CD4-positive, alpha-beta memory T cell (primary cell): Measurements from ENCODE around the gene RHO. TPM values are rescaled to one million over a fixed set of nuclear protein-coding genes. Genes with fewer than 3 reads are reported as not detected.

Source experiments
- CTCF ChIA-PET: fragments of 350-600 bp; sonication (Branson Sonifier 250); formaldehyde crosslinking; loops from one replicate; lab custom pipeline; 2021; ENCODE audit warnings: inconsistent platforms; ENCODE audit not compliant: partially characterized antibody; lab: Charles Lee
- POLR2A ChIA-PET: fragments of 350-600 bp; sonication (Branson Sonifier 250); formaldehyde crosslinking; loops from one replicate; lab custom pipeline; 2021; ENCODE audit not compliant: partially characterized antibody; lab: Charles Lee
- DNase-seq, 5 donors: peaks; one replicate each; pipeline versions ENCODE4 v3.0.0 to v3.0.0-alpha.2; 2020 to 2022; ENCODE audit warnings: mixed read lengths in 1 of 5
- H3K27ac ChIP-seq: one replicate; pipeline ENCODE4 v1.7.0; 2013; ENCODE audit warnings: low read depth, low read length
- H3K27me3 ChIP-seq: 2 replicates; pipeline ENCODE4 v1.7.0; 2013; ENCODE audit warnings: mild to moderate bottlenecking, low read length, moderate library complexity; ENCODE audit not compliant: insufficient read depth
- H3K36me3 ChIP-seq: 2 replicates; pipeline ENCODE4 v1.7.0; 2013; ENCODE audit warnings: mild to moderate bottlenecking, low read length, moderate library complexity; ENCODE audit not compliant: insufficient read depth
- H3K4me1 ChIP-seq: 2 replicates; pipeline ENCODE4 v1.7.0; 2013; ENCODE audit warnings: mild to moderate bottlenecking, low read length, moderate library complexity; ENCODE audit not compliant: insufficient read depth
- H3K4me3 ChIP-seq, 2 donors: one replicate each; pipeline ENCODE4 v1.7.0; 2013; ENCODE audit warnings: low read length in 2 of 2, mild to moderate bottlenecking in 1 of 2
- H3K9me3 ChIP-seq, 2 donors: one replicate each; pipeline ENCODE4 v1.7.0; 2013; ENCODE audit warnings: low read length in 2 of 2, control low read depth in 1 of 2; ENCODE audit not compliant: control insufficient read depth in 1 of 2
- H3K27ac Mint-ChIP-seq, 7 donors: one replicate each; pipeline ENCODE4 v1.8.0; 2020 to 2021; ENCODE audit warnings: mixed read lengths in 7 of 7, mild to moderate bottlenecking in 6 of 7, inconsistent platforms in 3 of 7, moderate library complexity in 3 of 7
- H3K27me3 Mint-ChIP-seq, 2 donors: one replicate each; pipeline ENCODE4 v1.8.0; 2020 to 2021; ENCODE audit warnings: mixed read lengths in 2 of 2
- H3K36me3 Mint-ChIP-seq, 2 donors: one replicate each; pipeline ENCODE4 v1.8.0; 2020 to 2021; ENCODE audit warnings: mixed read lengths in 2 of 2, inconsistent platforms in 1 of 2, mild to moderate bottlenecking in 1 of 2
- H3K4me1 Mint-ChIP-seq, 4 donors: one replicate each; pipeline ENCODE4 v1.8.0; 2020 to 2021; ENCODE audit warnings: mixed read lengths in 4 of 4, mild to moderate bottlenecking in 1 of 4
- H3K4me3 Mint-ChIP-seq, 8 donors: one replicate each; pipeline ENCODE4 v1.8.0; 2020 to 2021; ENCODE audit warnings: mixed read lengths in 8 of 8, mild to moderate bottlenecking in 7 of 8, moderate library complexity in 6 of 8, inconsistent platforms in 3 of 8
- H3K9me3 Mint-ChIP-seq, 8 donors: one replicate each; pipeline ENCODE4 v1.8.0; 2020 to 2021; ENCODE audit warnings: mixed read lengths in 8 of 8, mild to moderate bottlenecking in 5 of 8, inconsistent platforms in 3 of 8, moderate library complexity in 1 of 8
- intact Hi-C: fragments of 100-400 bp; cut with micrococcal nuclease; formaldehyde crosslinking; loops from one replicate; pipeline ENCODE4 v1.15.1; 2023
- polyA plus RNA-seq, 2 donors: library from polyadenylated mRNA; unstranded; fragments of 300-500 nt; fragmentation: Illumina TruSeq; gene quantifications; one replicate each; pipeline ENCODE4 v1.2.3, GENCODE V29; 2021
- total RNA-seq, 2 experiments: library from RNA; stranded (reverse); gene quantifications; one replicate each; pipeline ENCODE4 v1.2.3, GENCODE V29; 2021

The RHO gene
- total and polyA plus RNA-seq, 4 experiments from 2014 or later, result not detected

DNA sequence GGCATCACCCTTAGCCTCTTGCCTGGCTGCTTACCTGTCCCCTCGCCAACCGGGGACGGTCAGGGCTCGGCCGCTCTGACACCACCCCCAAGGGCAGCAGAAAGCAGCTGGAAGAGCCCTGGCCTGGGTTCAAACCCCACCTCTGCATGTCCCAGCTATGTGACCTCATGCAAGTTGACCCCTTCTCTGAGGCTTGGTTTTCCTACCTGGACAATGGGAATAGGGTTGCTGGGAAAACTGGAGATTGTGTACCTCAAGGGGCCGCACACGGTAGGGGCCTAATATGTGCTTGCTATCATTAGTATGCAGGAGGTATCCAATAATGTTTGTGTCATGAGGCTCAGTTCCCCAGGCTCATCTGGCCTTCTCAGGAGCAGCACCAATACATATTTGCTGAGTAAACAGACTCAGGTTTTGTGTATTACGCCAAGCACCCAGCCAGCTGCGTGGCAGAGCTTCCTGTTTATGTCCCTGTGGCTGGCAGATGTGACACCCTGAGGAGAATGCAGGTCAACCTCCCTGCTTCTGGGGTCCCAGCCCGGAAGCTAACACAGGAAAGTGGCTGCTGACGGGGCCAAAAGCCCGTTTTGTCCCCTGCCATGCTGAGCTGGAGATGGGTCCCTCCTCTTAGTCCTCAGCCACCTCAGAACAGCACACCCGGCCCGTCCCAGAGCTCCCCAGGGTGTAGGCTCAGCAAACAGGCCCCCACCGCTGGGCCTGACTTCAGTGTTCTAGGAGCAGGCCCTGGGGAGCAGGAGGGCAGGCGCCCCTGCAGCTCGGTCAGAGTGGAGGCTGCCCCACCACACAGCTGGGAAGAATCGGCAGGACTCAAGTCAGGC lies 48.3 kb downstream of the RHO start:
- intact Hi-C loops, result loop anchor here (1.0 kb wide), 1 partner anchor 30 kb away; the partner anchor contains the start of gene PLXND1
- Histone ChIP-seq H3K4me3 (peak overlapping the region in 1 of 2 donors; percentile 12), H3K4me1 (peaks cover 54% of the 10 kb centered on the region), H3K9me3 (no peaks in the 10 kb centered on the region), H3K36me3 (no peaks in the 10 kb centered on the region), H3K27ac (peak overlapping the region; percentile 67), H3K27me3 (no peaks in the 10 kb centered on the region)
- peaks cover 17 to 58% (median 39%) of the 10 kb centered on the region in 4 donors for H3K4me1 Mint-ChIP-seq
- H3K9me3 Mint-ChIP-seq, result peaks cover 0 to 4% (median 0%) of the 10 kb centered on the region in 8 donors
- ChIA-PET CTCF (interaction anchor here (0.8 to 2.4 kb wide), 15 partner anchors 13 to 261 kb away, joined by 3 to 14 read pairs (median 4); a partner anchor contains a TSS), POLR2A (interaction anchor here (0.7 to 6.2 kb wide), 21 partner anchors 10 to 698 kb away, joined by 3 to 154 read pairs (median 7); partner anchors contain the start of genes IFT122, MBD4 and PLXND1)
- H3K27me3 Mint-ChIP-seq, result no peaks in the 10 kb centered on the region
- peaks cover 1 to 7% of the 10 kb centered on the region in 2 donors for H3K36me3 Mint-ChIP-seq
- peak overlapping the region; percentile 90 to 98 (median 98) for H3K27ac Mint-ChIP-seq
- peak overlapping the region in 7 of 8 donors; percentile 53 to 79 (median 71) for H3K4me3 Mint-ChIP-seq
- peak; percentile 84 to 90 (median 89) for DNase-seq

DNA sequence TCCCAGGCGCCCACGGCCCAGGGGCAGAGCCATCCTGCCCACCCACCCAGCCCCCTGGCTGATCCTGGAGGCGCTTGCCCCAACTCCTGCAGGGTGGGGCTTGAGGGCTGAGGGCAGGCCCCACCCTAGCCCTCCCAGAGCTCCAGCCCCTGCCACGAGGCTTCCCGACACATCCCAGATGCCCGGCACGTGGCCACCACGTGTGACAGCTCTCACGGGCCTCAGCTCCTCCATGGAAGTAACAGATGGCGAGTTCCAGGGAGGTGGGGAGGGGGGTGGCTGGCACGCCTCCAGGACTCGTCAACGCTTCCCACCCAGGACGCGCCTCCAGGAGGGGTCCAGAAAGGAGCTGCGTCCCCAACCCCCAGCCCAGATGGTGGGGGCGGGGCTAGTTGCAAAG lies 48.9 kb downstream of the RHO start:
- peak overlapping the region; percentile 73 to 98 (median 97) for H3K27ac Mint-ChIP-seq
- POLR2A ChIA-PET, result interaction anchor here (0.6 to 6.2 kb wide), 20 partner anchors 8 to 698 kb away, joined by 3 to 154 read pairs (median 8); partner anchors contain the start of genes IFT122, MBD4 and PLXND1
- H3K27me3 ChIP-seq, result no peaks in the 10 kb centered on the region
- H3K9me3 Mint-ChIP-seq, result peaks cover 0 to 4% (median 0%) of the 10 kb centered on the region in 8 donors
- no peak overlapping the region for H3K4me3 ChIP-seq
- CTCF ChIA-PET, result interaction anchor here (0.8 to 2.4 kb wide), 13 partner anchors 13 to 261 kb away, joined by 3 to 14 read pairs (median 4); a partner anchor contains a TSS
- peaks cover 17 to 54% (median 39%) of the 10 kb centered on the region in 4 donors for H3K4me1 Mint-ChIP-seq
- H3K27ac ChIP-seq, result peak overlapping the region; percentile 28
- no peak for DNase-seq
- peaks cover 1 to 5% of the 10 kb centered on the region in 2 donors for H3K36me3 Mint-ChIP-seq
- no peaks in the 10 kb centered on the region for H3K9me3 ChIP-seq
- peaks cover 54% of the 10 kb centered on the region for H3K4me1 ChIP-seq
- H3K36me3 ChIP-seq, result no peaks in the 10 kb centered on the region
- H3K4me3 Mint-ChIP-seq, result peak overlapping the region in 1 of 8 donors; percentile 58
- intact Hi-C loops, result loop anchor here (1.0 kb wide), 1 partner anchor 29 kb away; the partner anchor contains the start of gene PLXND1
- no peaks in the 10 kb centered on the region for H3K27me3 Mint-ChIP-seq

DNA sequence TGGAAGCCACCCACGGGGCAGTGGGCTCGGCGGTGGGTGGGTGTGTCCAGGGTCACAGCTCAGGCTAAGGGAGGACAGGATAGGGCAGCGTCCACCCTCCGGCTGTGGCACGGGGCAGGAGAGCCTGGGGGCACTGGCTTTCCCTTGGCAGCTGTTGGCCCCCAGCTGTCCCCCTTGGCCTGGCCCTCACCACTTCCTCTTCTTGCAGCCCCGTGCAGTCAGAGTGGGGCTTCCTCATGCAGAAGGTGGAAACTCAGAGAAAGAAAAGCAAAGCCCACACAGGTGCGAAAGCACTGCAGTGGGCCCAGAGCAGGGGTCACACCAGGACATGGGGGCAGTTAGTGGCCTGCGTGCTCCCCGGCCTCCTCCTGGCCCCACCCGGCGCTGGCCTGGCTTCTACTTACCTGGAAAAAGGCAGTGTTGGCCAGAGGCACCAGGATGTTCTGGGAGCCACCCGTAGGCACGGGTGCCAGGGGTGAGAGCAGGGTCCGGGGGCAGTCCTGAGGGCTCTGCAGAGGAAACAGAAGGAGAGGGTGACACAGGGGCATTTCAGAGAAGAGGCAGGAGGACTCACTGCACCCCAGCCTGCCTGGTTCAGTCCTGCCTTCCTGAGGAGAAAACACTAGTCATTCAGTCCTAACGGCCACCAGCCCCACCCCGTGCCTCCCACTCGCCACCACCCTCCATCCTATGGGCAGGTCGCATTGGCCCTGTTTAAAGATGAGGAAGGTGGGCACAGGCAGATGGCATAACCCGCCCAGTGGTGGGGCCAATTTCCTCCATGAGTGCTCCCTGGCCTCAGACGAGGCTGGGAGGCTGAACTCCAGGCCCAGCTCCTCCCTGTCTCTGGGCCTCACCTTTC lies 49.7 kb downstream of the RHO start:
- H3K4me3 ChIP-seq, result no peak overlapping the region
- H3K27ac ChIP-seq, result peak overlapping the region; percentile 28
- peaks cover 54% of the 10 kb centered on the region for H3K4me1 ChIP-seq
- Mint-ChIP-seq H3K9me3 (peaks cover 0 to 4% (median 0%) of the 10 kb centered on the region in 8 donors), H3K36me3 (peaks cover 1 to 2% of the 10 kb centered on the region in 2 donors), H3K27me3 (no peaks in the 10 kb centered on the region), H3K27ac (peak overlapping the region; percentile 75 to 93 (median 90)), H3K4me1 (peaks cover 17 to 52% (median 38%) of the 10 kb centered on the region in 4 donors), H3K4me3 (peak overlapping the region in 6 of 8 donors; percentile 7 to 63 (median 52))
- no peaks in the 10 kb centered on the region for H3K36me3 ChIP-seq
- CTCF ChIA-PET, result interaction anchor here (0.6 to 2.4 kb wide), 9 partner anchors 14 to 88 kb away, joined by 3 to 13 read pairs (median 5); no protein-coding TSS in a partner anchor
- intact Hi-C loops, result loop anchor here (1.0 kb wide), 1 partner anchor 28 kb away; the partner anchor contains the start of gene PLXND1
- POLR2A ChIA-PET, result interaction anchor here (0.6 to 6.2 kb wide), 10 partner anchors 9 to 262 kb away, joined by 3 to 154 read pairs (median 16); partner anchors contain the start of genes IFT122, MBD4 and PLXND1
- H3K27me3 ChIP-seq, result no peaks in the 10 kb centered on the region
- no peaks in the 10 kb centered on the region for H3K9me3 ChIP-seq
- no peak for DNase-seq

DNA sequence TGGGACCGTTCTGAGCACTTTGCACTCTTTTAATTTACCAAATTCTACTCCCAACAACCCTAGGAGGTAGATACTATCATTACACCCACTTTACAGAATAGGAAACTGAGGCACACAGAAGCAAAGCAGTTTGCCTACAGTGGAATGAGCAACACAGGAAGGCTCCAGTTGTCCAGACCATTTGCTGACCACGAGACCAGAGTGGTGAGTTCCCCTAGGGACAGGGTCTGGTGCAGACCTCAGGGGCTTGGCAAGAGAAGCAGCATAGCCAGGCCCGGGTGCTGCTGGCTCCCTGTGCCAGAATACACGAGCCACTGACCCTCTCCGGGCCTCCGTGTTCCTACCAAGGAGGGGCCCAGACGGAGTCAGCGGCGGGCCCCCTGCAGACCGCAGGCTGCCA lies 51.6 kb downstream of the RHO start:
- Histone ChIP-seq H3K4me1 (peaks cover 46% of the 10 kb centered on the region), H3K27me3 (no peaks in the 10 kb centered on the region), H3K36me3 (no peaks in the 10 kb centered on the region), H3K4me3 (no peak overlapping the region), H3K9me3 (no peaks in the 10 kb centered on the region), H3K27ac (no peak overlapping the region)
- ChIA-PET CTCF (no interaction called here), POLR2A (interaction anchor here (4.3 to 6.2 kb wide), 2 partner anchors 14 to 25 kb away, joined by 128 to 154 read pairs; partner anchors contain the start of gene PLXND1)
- Mint-ChIP-seq H3K36me3 (peaks cover 0 to 1% of the 10 kb centered on the region in 2 donors), H3K9me3 (peaks cover 0 to 2% (median 0%) of the 10 kb centered on the region in 8 donors), H3K4me1 (peaks cover 17 to 47% (median 34%) of the 10 kb centered on the region in 4 donors), H3K27ac (peak overlapping the region in 5 of 7 donors; percentile 47 to 93 (median 85)), H3K4me3 (no peak overlapping the region), H3K27me3 (no peaks in the 10 kb centered on the region)
- intact Hi-C loops, result no loop called here
- no peak for DNase-seq

GRCh38 chr3:129581623-129582022 lies 53.2 kb downstream of the RHO start:
- Mint-ChIP-seq H3K27ac (peak overlapping the region in 6 of 7 donors; percentile 26 to 89 (median 80)), H3K4me3 (no peak overlapping the region), H3K27me3 (no peaks in the 10 kb centered on the region), H3K36me3 (no peaks in the 10 kb centered on the region), H3K4me1 (peaks cover 10 to 30% (median 21%) of the 10 kb centered on the region in 4 donors), H3K9me3 (peaks cover 0 to 2% (median 0%) of the 10 kb centered on the region in 8 donors)
- H3K27me3 ChIP-seq, result no peaks in the 10 kb centered on the region
- no peak overlapping the region for H3K4me3 ChIP-seq
- POLR2A ChIA-PET, result interaction anchor here (0.9 to 2.5 kb wide), 3 partner anchors 12 to 27 kb away, joined by 3 to 13 read pairs (median 9); partner anchors contain the start of gene PLXND1
- H3K4me1 ChIP-seq, result peaks cover 30% of the 10 kb centered on the region
- CTCF ChIA-PET, result no interaction called here
- H3K27ac ChIP-seq, result no peak overlapping the region
- H3K36me3 ChIP-seq, result no peaks in the 10 kb centered on the region
- intact Hi-C loops, result no loop called here
- DNase-seq, result no peak
- no peaks in the 10 kb centered on the region for H3K9me3 ChIP-seq

- Mint-ChIP-seq H3K9me3 (peaks cover 0 to 2% (median 0%) of the 10 kb centered on the region in 8 donors), H3K27ac (peak overlapping the region in 3 of 7 donors; percentile 56 to 70 (median 59)), H3K36me3 (no peaks in the 10 kb centered on the region), H3K4me1 (peaks cover 6 to 19% (median 13%) of the 10 kb centered on the region in 4 donors), H3K4me3 (no peak overlapping the region), H3K27me3 (no peaks in the 10 kb centered on the region)
- Histone ChIP-seq H3K4me1 (peaks cover 19% of the 10 kb centered on the region), H3K36me3 (no peaks in the 10 kb centered on the region), H3K4me3 (no peak overlapping the region), H3K27me3 (no peaks in the 10 kb centered on the region), H3K27ac (no peak overlapping the region), H3K9me3 (no peaks in the 10 kb centered on the region)
- POLR2A ChIA-PET, result interaction anchor here (1.5 to 2.5 kb wide), 3 partner anchors 11 to 22 kb away, joined by 3 to 13 read pairs (median 9); partner anchors contain the start of gene PLXND1
- DNase-seq, result no peak
- intact Hi-C loops, result no loop called here
- CTCF ChIA-PET, result no interaction called here
Observed at GRCh38 chr3:129582799-129583198, 54.4 kb downstream of the RHO start.
